HepG2 (cell line): ENCODE results near the gene PFKFB4. TPM values are rescaled to one million over a fixed set of nuclear protein-coding genes. Genes with fewer than 3 reads are reported as not detected.

Source experiments
- ATAC-seq: fragments of 200-7000 bp; cut with Tn5 transposase; 3 replicates; pipeline ENCODE4 v1.9.1; 2020; ENCODE audit warnings: mild to moderate bottlenecking, moderate library complexity
- BruUV-seq: library from RNA; stranded (reverse); fragments of 400-500 nt; replicated peaks from 2 replicates; lab custom pipeline; 2021; lab: Mats Ljungman, UMichigan
- CTCF ChIA-PET: fragments of 300-600 bp; formaldehyde crosslinking; extraction: SDS; loops from one replicate; lab custom pipeline; 2021; ENCODE audit warnings: low total read pairs, inconsistent platforms, low intra/inter-chr PET ratio; lab: Yijun Ruan, JAX
- POLR2A ChIA-PET: fragments of 350-600 bp; sonication (Branson Sonifier 250); formaldehyde crosslinking; loops from one replicate; lab custom pipeline; 2020; ENCODE audit warnings: antibody characterized with exemption, inconsistent platforms; lab: Yijun Ruan, JAX
- DNase-seq: peaks from one replicate; pipeline ENCODE4 v3.0.0-alpha.2; 2015; ENCODE audit warnings: low spot score
- FAIRE-seq: peaks from 3 replicates; lab custom pipeline; 2011; peaks lifted over from hg19 to GRCh38; lab: Jason Lieb, UNC
- H2AFZ ChIP-seq: one replicate; pipeline ENCODE4 v1.6.1; 2011; ENCODE audit warnings: low read length, inconsistent platforms
- H3K27ac ChIP-seq: fragments of 300-600 bp; 3 replicates; pipeline ENCODE4 v1.8.0; 2011; ENCODE audit warnings: mixed run types, mild to moderate bottlenecking, mixed read lengths, low read length, inconsistent platforms; ENCODE audit not compliant: insufficient read depth; ENCODE audit errors: extremely low read length
- H3K27me3 ChIP-seq, 2 experiments: fragments of 200-600 bp in 1 of 2; 2 replicates in 1 of 2; 3 replicates in 1 of 2; pipeline versions ENCODE4 v1.6.0 to v1.8.0; 2011; ENCODE audit warnings: low read length in 2 of 2, mild to moderate bottlenecking in 2 of 2, moderate library complexity in 2 of 2, inconsistent platforms in 1 of 2; ENCODE audit not compliant: insufficient read depth in 2 of 2, control insufficient read depth in 1 of 2
- H3K36me3 ChIP-seq, 2 experiments: fragments of 200-600 bp in 1 of 2; replicated peaks in 1 of 2; 2 replicates in 1 of 2; 3 replicates in 1 of 2; pipeline versions ENCODE4 v1.5.1 to v1.8.0; 2011; ENCODE audit warnings: low read length in 2 of 2, inconsistent platforms in 1 of 2; ENCODE audit not compliant: insufficient read depth in 2 of 2, control insufficient read depth in 1 of 2
- H3K4me1 ChIP-seq: 2 replicates; pipeline ENCODE4 v1.5.1; 2012; ENCODE audit warnings: low read length, inconsistent platforms; ENCODE audit not compliant: insufficient read depth
- H3K4me2 ChIP-seq: 2 replicates; pipeline ENCODE4 v1.6.0; 2011; ENCODE audit warnings: low read depth, low read length, inconsistent platforms
- H3K4me3 ChIP-seq, 3 experiments: fragments of 200-600 bp in 1 of 3; sonication (generic), shearing (Covaris generic) in 1 of 3; replicated peaks in 1 of 3; 2 replicates each; pipeline ENCODE4 v1.5.1; 2011 to 2016; ENCODE audit warnings: low read length in 3 of 3, inconsistent platforms in 2 of 3, low read depth in 2 of 3, mild to moderate bottlenecking in 2 of 3, control low read depth in 1 of 3, mixed read lengths in 1 of 3; ENCODE audit not compliant: insufficient read depth in 1 of 3
- H3K79me2 ChIP-seq: one replicate; pipeline ENCODE4 v1.6.1; 2011; ENCODE audit warnings: low read length, inconsistent platforms; ENCODE audit not compliant: insufficient read depth
- H3K9ac ChIP-seq: 2 replicates; pipeline ENCODE4 v1.6.0; 2011; ENCODE audit warnings: mild to moderate bottlenecking, low read depth, low read length, inconsistent platforms; ENCODE audit not compliant: insufficient read depth
- H3K9me3 ChIP-seq: 2 replicates; pipeline ENCODE4 v1.5.1; 2012; ENCODE audit warnings: mild to moderate bottlenecking, low read length
- H4K20me1 ChIP-seq: 2 replicates; pipeline ENCODE4 v1.6.0; 2011; ENCODE audit warnings: inconsistent platforms, mild to moderate bottlenecking, low read length, moderate library complexity; ENCODE audit not compliant: insufficient read depth
- ATF7-NPFF ChIP-seq: sonication (generic); formaldehyde crosslinking; IDR thresholded peaks from 2 replicates; pipeline ENCODE4 v1.8.1; 2023; ENCODE audit warnings: mild to moderate bottlenecking, low read depth, missing genetic modification reagents, moderate library complexity
- KLF9 ChIP-seq: IDR thresholded peaks from 2 replicates; pipeline ENCODE4 v1.6.1; 2016; ENCODE audit warnings: low read depth
- RBAK ChIP-seq: sonication (generic); formaldehyde crosslinking; IDR thresholded peaks from 2 replicates; pipeline ENCODE4 v1.5.1; 2020; ENCODE audit warnings: mild to moderate bottlenecking, missing genetic modification reagents
- RBFOX2 ChIP-seq: fragments of 200-400 bp; formaldehyde crosslinking; IDR thresholded peaks from 2 replicates; pipeline ENCODE4 v1.6.1; 2017; ENCODE audit warnings: low read depth, mild to moderate bottlenecking, low read length
- RXRB ChIP-seq: IDR thresholded peaks from 2 replicates; pipeline ENCODE4 v1.6.1; 2016; ENCODE audit warnings: borderline replicate concordance, missing genetic modification reagents, missing compliant biosample characterization
- ZNF138 ChIP-seq: sonication (generic); formaldehyde crosslinking; IDR thresholded peaks from 2 replicates; pipeline ENCODE4 v1.5.0; 2020; ENCODE audit warnings: mild to moderate bottlenecking, low read depth, missing genetic modification reagents
- ZNF318 ChIP-seq: sonication (generic); formaldehyde crosslinking; IDR thresholded peaks from 2 replicates; pipeline ENCODE4 v1.4.0; 2020; ENCODE audit warnings: mild to moderate bottlenecking, missing genetic modification reagents
- WGBS: methylation state at CpG from one replicate; pipeline ENCODE4 v1.1.6; 2017; ENCODE audit warnings: low lambda C conversion rate; 5-methylcytosine and 5-hydroxymethylcytosine counted together
- in situ Hi-C: cut with HindIII; loops from 2 replicates; pipeline ENCODE4 v1.10.0; 2017; ENCODE audit warnings: low pct_unique_long_range_greater_than_20kb; ENCODE audit not compliant: extremely low pct_ligation_motif_present
- intact Hi-C: fragments of 100-400 bp; cut with micrococcal nuclease; formaldehyde crosslinking; loops from one replicate; pipeline ENCODE4 v1.10.0; 2022; ENCODE audit not compliant: unreplicated experiment
- polyA plus RNA-seq, 8 experiments: library from polyadenylated mRNA; depleted of rRNA in 3 of 8; stranded (reverse) in 7 of 8; unstranded in 1 of 8; fragments of >200 nt; fragmentation: Illumina TruSeq in 4 of 8; extraction: Trizol in 4 of 8; gene quantifications; 2 replicates each; pipeline versions ENCODE4 v1.2.1 to v1.2.3, GENCODE V29; 2011 to 2016; ENCODE audit warnings: low read depth in 4 of 8, missing spikeins in 1 of 8, mixed read lengths in 1 of 8; ENCODE audit not compliant: insufficient read depth in 1 of 8
- total RNA-seq, 5 experiments: library from RNA; depleted of rRNA; stranded (reverse); fragments of >200 nt; fragmentation: Illumina TruSeq; extraction: Trizol; gene quantifications; 2 replicates each; pipeline ENCODE4 v1.2.3, GENCODE V29; 2016; ENCODE audit warnings: low read depth in 1 of 5

PFKFB4 gene
- total and polyA plus RNA-seq, 2 of the 13 experiments (the other 11 are each of a cell fraction or from before 2014, with no cell fraction given): 7.1 to 103 TPM

GRCh38 chr3:48600711-48601621 is 44.4 kb upstream of the PFKFB4 start:
- Histone ChIP-seq H3K4me2 (no peak overlapping the region), H3K4me3 (no peak overlapping the region), H4K20me1 (peaks cover 14% of the 10 kb centered on the region; the same call in 1 of the 2 replicates), H3K27ac (no peak overlapping the region), H3K9me3 (no peaks in the 10 kb centered on the region), H2AFZ (no peak overlapping the region), H3K36me3 (peaks cover 52 to 81% of the 10 kb centered on the region in 2 experiments), H3K27me3 (no peaks in the 10 kb centered on the region), H3K9ac (no peak overlapping the region), H3K4me1 (peaks cover 30% of the 10 kb centered on the region), H3K79me2 (no peaks in the 10 kb centered on the region)
- in situ Hi-C loops: no loop called here
- no peak for DNase-seq
- intact Hi-C loops: no loop called here
- FAIRE-seq: no peak
- ChIA-PET POLR2A (interaction anchor here (1.5 kb wide), 1 partner anchor 8 kb away, joined by 5 read pairs; the partner anchor contains the start of gene UQCRC1), CTCF (no interaction called here)
- TF ChIP-seq RBFOX2 (peak; percentile 27; the same call in 1 of the 2 replicates), ZNF138 (CRISPR knock-in tag) (no peak)
- ATAC-seq: no peak
- no TSS peak for BruUV-seq
- WGBS: 96% methylated on average over 11 of the region's 19 CpGs

DNA sequence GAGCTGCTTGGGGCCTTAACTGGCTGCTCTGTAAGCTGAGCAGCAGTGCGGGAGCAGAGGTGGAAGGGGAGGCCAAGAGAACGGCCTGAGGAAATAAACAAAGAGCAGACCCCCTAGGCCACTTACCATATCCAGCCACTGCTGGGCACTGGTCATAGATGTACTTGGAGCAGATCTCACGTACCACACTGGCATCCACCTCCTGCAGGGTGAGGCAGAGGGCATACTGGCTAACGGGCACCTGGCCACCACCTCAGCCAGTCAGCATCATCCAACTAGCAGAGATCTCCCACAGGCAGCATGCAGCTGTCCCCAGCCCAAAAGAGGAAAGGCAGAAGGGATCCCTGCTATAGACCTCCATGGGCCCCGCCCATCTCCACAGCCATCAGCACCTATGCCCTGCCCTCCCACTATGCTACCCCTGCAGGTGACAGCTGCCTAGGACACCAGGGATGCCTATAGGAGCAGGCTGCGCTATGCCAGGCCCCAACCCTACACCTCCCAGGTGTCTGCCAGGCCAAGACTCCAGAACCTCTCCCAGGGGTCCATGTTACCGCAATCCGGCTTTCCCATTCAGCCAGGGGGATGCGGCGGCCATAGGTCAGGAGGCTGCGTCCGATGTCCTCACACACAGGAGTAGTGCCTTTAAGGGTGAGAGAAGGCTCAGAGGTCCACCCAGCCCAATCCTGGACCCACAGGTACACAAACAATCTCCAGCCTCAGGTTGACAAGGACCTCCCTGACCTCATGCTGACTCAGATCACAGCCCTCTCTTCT is 43.1 kb upstream of the PFKFB4 start:
- Histone ChIP-seq H3K4me1 (peaks cover 39% of the 10 kb centered on the region), H2AFZ (no peak overlapping the region), H3K4me3 (no peak overlapping the region), H3K9ac (no peak overlapping the region), H3K9me3 (no peaks in the 10 kb centered on the region), H4K20me1 (peaks cover 14% of the 10 kb centered on the region; the same call in 1 of the 2 replicates), H3K27me3 (no peaks in the 10 kb centered on the region), H3K4me2 (no peak overlapping the region), H3K36me3 (peaks cover 43 to 68% of the 10 kb centered on the region in 2 experiments), H3K27ac (no peak overlapping the region), H3K79me2 (no peaks in the 10 kb centered on the region)
- DNase-seq: no peak
- intact Hi-C loops (no loop called here), in situ Hi-C loops (no loop called here)
- no peak for ATAC-seq
- no TSS peak for BruUV-seq
- no peak for FAIRE-seq
- ChIA-PET CTCF (no interaction called here), POLR2A (interaction anchor here (1.5 to 3.3 kb wide), 2 partner anchors 10 to 36 kb away, joined by 5 to 11 read pairs; partner anchors contain the start of genes SLC26A6 and UQCRC1)
- 96% methylated on average over 8 of the region's 12 CpGs for WGBS
- no peak for TF ChIP-seq RXRB
- no peak for TF ChIP-seq RBAK (CRISPR knock-in tag)
- TF ChIP-seq ZNF318 (CRISPR knock-in tag): no peak
- no peak for TF ChIP-seq KLF9
- no peak for TF ChIP-seq ATF7-NPFF (CRISPR knock-in tag)
